Fibroblast of pulmonary artery (primary cell): ENCODE measurements around the gene EIPR1.

Source experiments
- DNase-seq: peaks from one replicate; pipeline ENCODE4 v3.0.0-alpha.2; 2010; ENCODE audit warnings: low read depth
- H3K4me3 ChIP-seq: replicated peaks from 2 replicates; pipeline ENCODE4 v1.5.1; 2011; ENCODE audit warnings: low read depth, mild to moderate bottlenecking, control low read depth, low read length, moderate library complexity
- TF ChIP-seq, protein P1 (sequence below): IDR thresholded peaks from 2 replicates; pipeline ENCODE4 v1.5.1; 2011; ENCODE audit warnings: mild to moderate bottlenecking, control low read depth, low read length, inconsistent platforms; ENCODE audit errors: missing control alignments

The EIPR1 gene

DNA sequence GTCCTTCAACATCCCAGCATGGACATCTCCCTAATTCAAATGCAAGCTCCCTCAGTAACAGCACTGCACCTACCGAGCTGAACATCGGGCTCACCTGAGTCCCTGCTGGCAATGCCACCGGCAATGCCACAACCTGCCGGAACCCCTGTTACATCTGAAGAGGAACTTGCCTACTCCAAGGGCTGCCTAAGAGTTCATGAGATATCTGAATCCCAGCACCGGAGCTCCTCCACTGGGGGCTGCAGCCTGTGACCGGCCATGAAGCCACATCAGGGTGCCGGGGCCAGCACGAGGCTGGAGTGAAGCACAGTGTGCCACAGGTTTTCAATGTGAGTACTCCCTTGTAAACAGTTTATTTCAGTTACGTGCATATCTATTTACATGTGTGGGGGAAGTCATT is 152.9 kb downstream of the EIPR1 start:
- TF ChIP-seq, protein P1, sequence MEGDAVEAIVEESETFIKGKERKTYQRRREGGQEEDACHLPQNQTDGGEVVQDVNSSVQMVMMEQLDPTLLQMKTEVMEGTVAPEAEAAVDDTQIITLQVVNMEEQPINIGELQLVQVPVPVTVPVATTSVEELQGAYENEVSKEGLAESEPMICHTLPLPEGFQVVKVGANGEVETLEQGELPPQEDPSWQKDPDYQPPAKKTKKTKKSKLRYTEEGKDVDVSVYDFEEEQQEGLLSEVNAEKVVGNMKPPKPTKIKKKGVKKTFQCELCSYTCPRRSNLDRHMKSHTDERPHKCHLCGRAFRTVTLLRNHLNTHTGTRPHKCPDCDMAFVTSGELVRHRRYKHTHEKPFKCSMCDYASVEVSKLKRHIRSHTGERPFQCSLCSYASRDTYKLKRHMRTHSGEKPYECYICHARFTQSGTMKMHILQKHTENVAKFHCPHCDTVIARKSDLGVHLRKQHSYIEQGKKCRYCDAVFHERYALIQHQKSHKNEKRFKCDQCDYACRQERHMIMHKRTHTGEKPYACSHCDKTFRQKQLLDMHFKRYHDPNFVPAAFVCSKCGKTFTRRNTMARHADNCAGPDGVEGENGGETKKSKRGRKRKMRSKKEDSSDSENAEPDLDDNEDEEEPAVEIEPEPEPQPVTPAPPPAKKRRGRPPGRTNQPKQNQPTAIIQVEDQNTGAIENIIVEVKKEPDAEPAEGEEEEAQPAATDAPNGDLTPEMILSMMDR, result no peak

DNA sequence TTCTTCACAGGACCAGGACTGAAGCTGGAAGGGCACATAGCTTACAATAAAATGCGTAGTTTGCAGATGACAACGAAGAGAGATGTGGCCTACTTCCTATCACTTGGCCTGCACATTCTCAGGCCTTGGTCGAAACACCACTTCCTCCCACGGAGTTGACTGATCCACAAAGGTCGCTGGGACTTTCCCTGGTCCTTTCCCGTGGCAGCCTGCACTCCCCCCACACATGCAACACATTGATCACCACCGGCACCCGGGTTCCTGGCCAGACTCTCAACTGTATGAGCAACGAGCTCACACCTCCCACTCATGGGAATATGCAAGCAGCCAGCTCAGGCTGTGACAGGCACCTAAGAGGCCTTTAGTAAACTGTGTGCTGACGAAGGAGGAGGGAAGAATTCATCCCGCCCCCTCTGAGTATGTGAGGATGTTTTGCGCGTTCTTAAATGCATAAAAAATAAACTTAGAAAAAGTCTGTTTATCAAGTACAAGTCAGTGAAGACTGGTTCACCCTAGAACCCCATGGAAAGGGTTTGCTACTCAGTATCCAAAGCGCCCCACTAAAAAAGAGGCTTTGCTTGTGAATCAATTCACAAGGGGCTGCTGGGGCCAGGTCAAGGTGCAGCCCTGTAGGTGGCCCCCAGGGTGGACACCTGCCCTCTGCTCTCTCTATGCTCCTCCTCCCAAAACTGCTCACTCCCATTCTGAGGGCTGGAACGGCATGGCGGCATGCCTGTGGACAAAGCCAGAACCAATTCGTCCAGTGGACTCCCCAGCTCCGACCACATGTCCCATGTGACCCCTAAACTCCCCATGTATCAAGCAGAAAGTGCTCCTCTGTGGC is 154.3 kb downstream of the EIPR1 start:
- TF ChIP-seq, protein P1, result no peak
- H3K4me3 ChIP-seq, result no peak overlapping the region
- peak; percentile 77 for DNase-seq

More for the DNA sequence above, 152.9 kb downstream of the EIPR1 start:
- DNase-seq, result no peak
- H3K4me3 ChIP-seq, result no peak overlapping the region

- H3K4me3 ChIP-seq, result no peak overlapping the region
- no peak for DNase-seq
Measured at GRCh38 chr2:3222636-3223035, 155.0 kb downstream of the EIPR1 start.

GRCh38 chr2:3219536-3219935 is 158.1 kb downstream of the EIPR1 start:
- H3K4me3 ChIP-seq, result no peak overlapping the region
- TF ChIP-seq, protein P1, result no peak
- no peak for DNase-seq

More at GRCh38 chr2:3222636-3223035, 155.0 kb downstream of the EIPR1 start:
- TF ChIP-seq, protein P1, result no peak

- TF ChIP-seq, protein P1, result no peak
- DNase-seq, result no peak
Measured at GRCh38 chr2:3217646-3218045, 160.0 kb downstream of the EIPR1 start.

GRCh38 chr2:3216841-3217495 is 160.7 kb downstream of the EIPR1 start:
- H3K4me3 ChIP-seq, result no peak overlapping the region
- TF ChIP-seq, protein P1, result no peak
- no peak for DNase-seq

More at GRCh38 chr2:3217646-3218045, 160.0 kb downstream of the EIPR1 start:
- no peak overlapping the region for H3K4me3 ChIP-seq
